Measurements from ENCODE around the gene TPBGL.

GRCh38 chr11:75276686-75277085 is 36.1 kb downstream of the TPBGL start:
- TF ChIP-seq CTCF (IDR thresholded peaks at IDR 0.05) (no peak), POLR2A (IDR thresholded peaks at IDR 0.05) (no peak)
